IMR-90 (cell line): ENCODE results near the gene KCTD4. TPM values are rescaled to one million over a fixed set of nuclear protein-coding genes. Genes with fewer than 3 reads are reported as not detected.

ENCODE experiments used
- ATAC-seq: fragments of 200-7000 bp; cut with Tn5 transposase; 2 replicates; pipeline ENCODE4 v1.9.1; 2020; ENCODE audit warnings: low read depth, mild to moderate bottlenecking, moderate library complexity
- BruUV-seq: library from RNA; stranded (reverse); fragments of 400-500 nt; replicated peaks from 2 replicates; lab custom pipeline; 2021; lab: Mats Ljungman, UMichigan
- CTCF ChIA-PET: fragments of 300-600 bp; formaldehyde crosslinking; extraction: SDS; loops from one replicate; lab custom pipeline; 2021; ENCODE audit warnings: antibody characterized with exemption; lab: Yijun Ruan, JAX
- POLR2A ChIA-PET: fragments of 300-600 bp; sonication (Branson Sonifier 250); formaldehyde crosslinking; loops from one replicate; lab custom pipeline; 2022; ENCODE audit warnings: antibody characterized with exemption; ENCODE audit not compliant: unreplicated experiment; lab: Charles Lee
- DNase-seq: peaks from one replicate; pipeline ENCODE4 v3.0.0; 2013
- H2AFZ ChIP-seq: replicated peaks from 2 replicates; pipeline ENCODE3; 2013; ENCODE audit warnings: low read length, mild to moderate bottlenecking; ENCODE audit not compliant: poor library complexity
- H2AK5ac ChIP-seq: 2 replicates; pipeline ENCODE4 v1.6.1; 2013; ENCODE audit warnings: low read depth, low read length, inconsistent platforms
- H2AK9ac ChIP-seq: replicated peaks from 2 replicates; pipeline ENCODE3; 2013; ENCODE audit warnings: mild to moderate bottlenecking, low read depth, low read length, moderate library complexity; ENCODE audit not compliant: poor library complexity
- H2BK120ac ChIP-seq: 2 replicates; pipeline ENCODE4 v1.6.1; 2013; ENCODE audit warnings: low read depth, low read length, inconsistent platforms
- H2BK15ac ChIP-seq: 3 replicates; pipeline ENCODE4 v1.6.1; 2013; ENCODE audit warnings: low read depth, low read length, inconsistent platforms
- H2BK20ac ChIP-seq: 2 replicates; pipeline ENCODE4 v1.6.1; 2013; ENCODE audit warnings: low read depth, mild to moderate bottlenecking, inconsistent platforms, low read length, moderate library complexity
- H2BK5ac ChIP-seq: 2 replicates; pipeline ENCODE4 v1.6.1; 2013; ENCODE audit warnings: mild to moderate bottlenecking, low read depth, low read length, inconsistent platforms; ENCODE audit not compliant: poor library complexity, severe bottlenecking
- H3K14ac ChIP-seq: replicated peaks from 2 replicates; pipeline ENCODE4 v1.6.1; 2013; ENCODE audit warnings: low read depth, low read length, inconsistent platforms
- H3K18ac ChIP-seq: 2 replicates; pipeline ENCODE4 v1.6.1; 2013; ENCODE audit warnings: low read depth, low read length, control low read depth
- H3K23ac ChIP-seq: 2 replicates; pipeline ENCODE4 v1.6.1; 2013; ENCODE audit warnings: low read depth, low read length, inconsistent platforms
- H3K27ac ChIP-seq: 2 replicates; pipeline ENCODE4 v1.5.1; 2013; ENCODE audit warnings: mild to moderate bottlenecking, control low read depth, low read length; ENCODE audit not compliant: insufficient read depth
- H3K27me3 ChIP-seq: 2 replicates; pipeline ENCODE4 v1.6.1; 2013; ENCODE audit warnings: low read length; ENCODE audit not compliant: control insufficient read depth, insufficient read depth
- H3K36me3 ChIP-seq: 2 replicates; pipeline ENCODE4 v1.6.1; 2013; ENCODE audit warnings: low read length, mixed read lengths; ENCODE audit not compliant: control insufficient read depth, insufficient read depth
- H3K4ac ChIP-seq: 2 replicates; pipeline ENCODE4 v1.6.1; 2013; ENCODE audit warnings: low read depth, low read length, inconsistent platforms
- H3K4me1 ChIP-seq: 2 replicates; pipeline ENCODE4 v1.6.1; 2013; ENCODE audit warnings: low read length, mixed read lengths; ENCODE audit not compliant: control insufficient read depth, insufficient read depth
- H3K4me2 ChIP-seq: 2 replicates; pipeline ENCODE4 v1.6.1; 2013; ENCODE audit warnings: low read depth, mild to moderate bottlenecking, control low read depth, low read length, moderate library complexity
- H3K4me3 ChIP-seq: 2 replicates; pipeline ENCODE4 v1.5.1; 2013; ENCODE audit warnings: low read depth, mild to moderate bottlenecking, control low read depth, low read length, moderate library complexity; ENCODE audit not compliant: insufficient read depth
- H3K56ac ChIP-seq: 2 replicates; pipeline ENCODE4 v1.6.1; 2013; ENCODE audit warnings: low read length, inconsistent platforms; ENCODE audit not compliant: insufficient read depth; ENCODE audit errors: extremely low read depth
- H3K79me1 ChIP-seq, 2 experiments: 2 replicates each; pipeline ENCODE4 v1.6.1; 2013; ENCODE audit warnings: low read length in 2 of 2, inconsistent platforms in 1 of 2, low read depth in 1 of 2
- H3K9ac ChIP-seq: 2 replicates; pipeline ENCODE4 v1.6.1; 2013; ENCODE audit warnings: low read depth, low read length, control low read depth
- H3K9me1 ChIP-seq: 2 replicates; pipeline ENCODE4 v1.6.1; 2013; ENCODE audit warnings: low read length, inconsistent platforms; ENCODE audit not compliant: insufficient read depth
- H3K9me3 ChIP-seq: 2 replicates; pipeline ENCODE4 v1.6.1; 2013; ENCODE audit warnings: low read length; ENCODE audit not compliant: control insufficient read depth, insufficient read depth
- H4K20me1 ChIP-seq: 2 replicates; pipeline ENCODE4 v1.6.1; 2013; ENCODE audit warnings: low read length, inconsistent platforms; ENCODE audit not compliant: insufficient read depth
- H4K5ac ChIP-seq: 2 replicates; pipeline ENCODE4 v1.6.1; 2013; ENCODE audit warnings: mild to moderate bottlenecking, low read depth, low read length, control low read depth
- H4K8ac ChIP-seq, 2 experiments: 2 replicates each; pipeline ENCODE4 v1.6.1; 2013; ENCODE audit warnings: low read depth in 2 of 2, low read length in 2 of 2, control low read depth in 1 of 2, inconsistent platforms in 1 of 2
- H4K91ac ChIP-seq: 2 replicates; pipeline ENCODE4 v1.6.1; 2013; ENCODE audit warnings: low read depth, low read length, inconsistent platforms; ENCODE audit not compliant: insufficient read depth
- BHLHE40 ChIP-seq: fragments of 150-350 bp; IDR thresholded peaks from 2 replicates; pipeline ENCODE4 v1.6.1; 2016; ENCODE audit warnings: mild to moderate bottlenecking, low read depth, low read length
- CHD1 ChIP-seq: IDR thresholded peaks from 2 replicates; pipeline ENCODE4 v1.6.1; 2012; ENCODE audit warnings: low read depth, low read length, improper control_type of control experiment
- CTCF ChIP-seq: conservative IDR thresholded peaks from 2 replicates; pipeline ENCODE4 v1.5.1; 2012; ENCODE audit warnings: mild to moderate bottlenecking, low read depth, low read length, improper control_type of control experiment
- ELK1 ChIP-seq: fragments of 150-350 bp; IDR thresholded peaks from 2 replicates; pipeline ENCODE4 v1.6.1; 2016; ENCODE audit warnings: low read depth, mild to moderate bottlenecking, low read length, moderate library complexity, borderline replicate concordance
- FOS ChIP-seq: fragments of 150-350 bp; IDR thresholded peaks from 2 replicates; pipeline ENCODE4 v1.6.1; 2016; ENCODE audit warnings: low read depth, low read length
- MAFK ChIP-seq: IDR thresholded peaks from 2 replicates; pipeline ENCODE4 v1.6.1; 2012; ENCODE audit warnings: low read depth, low read length, improper control_type of control experiment
- MAZ ChIP-seq: IDR thresholded peaks from 2 replicates; pipeline ENCODE4 v1.6.1; 2012; ENCODE audit warnings: low read depth, mild to moderate bottlenecking, low read length, improper control_type of control experiment, moderate library complexity, borderline replicate concordance
- MXI1 ChIP-seq: IDR thresholded peaks from 2 replicates; pipeline ENCODE4 v1.6.1; 2012; ENCODE audit warnings: low read depth, mild to moderate bottlenecking, low read length, moderate library complexity, borderline replicate concordance
- NFE2L2 ChIP-seq: fragments of 150-350 bp; IDR thresholded peaks from 2 replicates; pipeline ENCODE4 v1.6.1; 2016; ENCODE audit warnings: low read depth, mild to moderate bottlenecking, low read length
- RAD21 ChIP-seq: IDR thresholded peaks from 2 replicates; pipeline ENCODE4 v1.6.1; 2012; ENCODE audit warnings: low read length, improper control_type of control experiment
- RCOR1 ChIP-seq: IDR thresholded peaks from 2 replicates; pipeline ENCODE4 v1.6.1; 2012; ENCODE audit warnings: mild to moderate bottlenecking, low read length, improper control_type of control experiment; ENCODE audit not compliant: insufficient replicate concordance
- SMC3 ChIP-seq: fragments of 150-350 bp; IDR thresholded peaks from 2 replicates; pipeline ENCODE4 v1.6.1; 2016; ENCODE audit warnings: low read depth, mild to moderate bottlenecking, antibody characterized with exemption, low read length, moderate library complexity
- USF2 ChIP-seq: fragments of 150-350 bp; IDR thresholded peaks from 2 replicates; pipeline ENCODE4 v1.6.1; 2017; ENCODE audit warnings: mild to moderate bottlenecking, antibody characterized with exemption, low read length, low read depth
- WGBS, 2 experiments: methylation state at CpG; one replicate each; pipeline versions ENCODE4 v1.1.5 to v1.1.7; 2013; ENCODE audit warnings: missing lambda C conversion rate in 2 of 2; ENCODE audit not compliant: insufficient read length in 1 of 2; ENCODE audit errors: extremely low coverage in 2 of 2; 5-methylcytosine and 5-hydroxymethylcytosine counted together
- dilution Hi-C: fragments of 300-500 bp; cut with HindIII; formaldehyde crosslinking; loops from one replicate; pipeline ENCODE4 v1.14.3; 2018; ENCODE audit warnings: low sequenced_read_pairs; ENCODE audit not compliant: unreplicated experiment
- in situ Hi-C: fragments of 300-500 bp; cut with MboI; formaldehyde crosslinking; loops from 3 replicates; pipeline ENCODE4 v1.14.3; 2019; ENCODE audit warnings: low sequenced_read_pairs, inconsistent platforms, mixed read lengths
- intact Hi-C: fragments of 100-400 bp; cut with micrococcal nuclease; formaldehyde crosslinking; loops from 2 replicates; pipeline ENCODE4 v1.10.0; 2022
- polyA plus RNA-seq, 3 experiments: library from polyadenylated mRNA; depleted of rRNA; stranded (reverse); fragments of >200 nt; gene quantifications; 2 replicates each; pipeline ENCODE4 v1.2.3, GENCODE V29; 2012; ENCODE audit warnings: low replicate concordance in 1 of 3
- total RNA-seq: library from RNA; depleted of rRNA; stranded (reverse); fragments of >200 nt; gene quantifications from 2 replicates; pipeline ENCODE4 v1.2.3, GENCODE V29; 2012

The KCTD4 gene
- total and polyA plus RNA-seq, 2 of the 4 experiments (the other 2 are of a cell fraction) = 0.53 to 0.72 TPM

- Histone ChIP-seq H3K23ac (peak overlapping the region; percentile 93; the same call in 1 of the 2 replicates), H3K79me1 (peaks cover 10 to 30% of the 10 kb centered on the region in 2 experiments; a peak in 3 of 4 replicates), H3K56ac (no peak overlapping the region), H3K36me3 (0 out of 2 replicates have a peak, but pooled peaks cover 2% of the 10 kb centered on the region), H2BK120ac (0 out of 2 replicates have a peak overlapping the region, but pooled peaks have one; percentile 11), H4K8ac (peak overlapping the region in 1 of 2 experiments; percentile 33; a peak in 1 of 4 replicates), H3K27me3 (no peaks in the 10 kb centered on the region), H3K4me3 (no peak overlapping the region), H2BK15ac (no peak overlapping the region), H3K4me2 (peak overlapping the region; percentile 59), H4K5ac (peak overlapping the region; percentile 84), H4K91ac (no peak overlapping the region), H2AK9ac (no peak overlapping the region), H3K18ac (peak overlapping the region; percentile 88; the same call in 1 of the 2 replicates), H3K27ac (no peak overlapping the region), H2BK5ac (no peak overlapping the region), H3K9me3 (no peaks in the 10 kb centered on the region), H2AFZ (no peak overlapping the region), H2AK5ac (no peak overlapping the region), H2BK20ac (no peak overlapping the region), H3K9ac (no peak overlapping the region), H3K9me1 (peaks cover 9% of the 10 kb centered on the region), H4K20me1 (no peaks in the 10 kb centered on the region), H3K4me1 (peaks cover 12% of the 10 kb centered on the region), H3K4ac (peak overlapping the region; percentile 20; the same call in 1 of the 2 replicates), H3K14ac (peak overlapping the region; percentile 71; the same call in 1 of the 2 replicates)
- intact Hi-C loops = loop anchor here (1.0 kb wide), 1 partner anchor 7 kb away; no protein-coding TSS in a partner anchor
- in situ Hi-C loops = no loop called here
- no peak for TF ChIP-seq RAD21
- TF ChIP-seq USF2 = no peak
- TF ChIP-seq MAZ = no peak
- TF ChIP-seq RCOR1 = no peak
- TF ChIP-seq MAFK = no peak
- no peak for TF ChIP-seq SMC3
- no peak for TF ChIP-seq MXI1
- no peak for TF ChIP-seq ELK1
- no peak for TF ChIP-seq CHD1
- no peak for TF ChIP-seq FOS
- TF ChIP-seq BHLHE40 = no peak
- TF ChIP-seq CTCF = no peak
- TF ChIP-seq NFE2L2 = no peak
- ChIA-PET CTCF (no interaction called here), POLR2A (interaction anchor here (0.7 kb wide), 1 partner anchor 169 kb away, joined by 15 read pairs; no protein-coding TSS in a partner anchor)
- ATAC-seq (no peak; the same call in 1 of the 2 replicates), DNase-seq (no peak)
- no CpG with 5 or more reads among the region's 3 CpGs for WGBS, 2 experiments
- dilution Hi-C loops = no loop called here
- BruUV-seq = no TSS peak
Observed at GRCh38 chr13:45249662-45250061, 48.8 kb upstream of the KCTD4 start.
